ENCODE measurements around the gene SLC50A1. TPM values are rescaled to one million over a fixed set of nuclear protein-coding genes. Genes with fewer than 3 reads are reported as not detected.

SLC50A1 gene
- total RNA-seq, 1 experiment from 2014 or later: 39.0 TPM

DNA sequence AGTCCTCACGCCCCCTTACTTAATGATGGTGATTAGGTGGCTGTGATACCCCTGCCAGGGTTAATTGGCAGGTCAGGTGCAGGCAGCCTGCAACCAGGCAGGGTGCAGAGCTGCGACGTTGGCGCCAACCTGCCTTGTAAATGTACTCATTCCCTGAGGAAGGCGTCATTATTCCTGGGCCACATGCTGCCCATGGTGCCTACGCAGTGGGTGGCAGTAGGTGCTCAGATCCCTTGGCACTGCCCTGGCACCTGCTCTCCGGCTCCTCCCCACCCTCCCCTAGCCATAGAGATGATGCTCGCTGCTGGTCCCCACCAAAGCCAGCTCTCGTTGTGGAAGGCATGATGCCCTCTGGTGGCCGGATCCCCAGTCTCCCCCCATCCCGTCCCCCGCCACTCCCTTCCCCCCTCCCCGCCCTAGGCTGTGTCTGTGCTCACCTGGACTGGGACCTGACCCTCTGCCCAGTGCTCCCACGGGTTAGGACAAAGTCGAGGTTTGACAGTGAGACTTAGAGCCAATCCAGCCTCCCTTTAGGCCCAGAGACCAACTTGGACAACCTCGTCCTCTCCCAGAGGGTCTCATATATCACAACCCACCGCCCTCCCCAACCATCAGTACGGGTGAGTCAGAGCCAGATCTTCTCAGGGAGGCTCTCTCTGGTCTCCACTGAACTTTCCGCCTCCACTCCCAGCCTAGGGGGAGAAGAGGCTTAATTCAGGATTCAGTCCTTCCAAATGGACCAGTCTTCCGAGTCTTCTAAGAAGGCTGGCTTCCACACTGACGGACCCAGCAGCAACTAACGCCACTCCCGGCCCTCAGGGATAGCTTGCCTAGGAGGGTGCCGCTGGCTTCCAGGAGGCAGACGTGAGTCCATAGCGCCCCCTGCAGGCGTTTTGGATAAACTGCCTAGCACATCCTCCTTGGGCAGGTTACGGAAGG, 31.8 kb downstream of the SLC50A1 start:
- Mint-ChIP-seq H3K4me1 (peaks cover 24% of the 10 kb centered on the region), H3K9me3 (peaks cover 4% of the 10 kb centered on the region), H3K36me3 (peaks cover 16% of the 10 kb centered on the region), H3K4me3 (peak overlapping the region; percentile 89), H3K27ac (peak overlapping the region; percentile 90), H3K27me3 (ENCODE audit: low read depth) (no peaks in the 10 kb centered on the region; the same call in 1 of the 2 replicates)
- ATAC-seq (peak; percentile 75), DNase-seq (ENCODE audit: low spot score) (peak; percentile 95)
- ChIA-PET CTCF (interaction anchor here (0.6 to 12.2 kb wide), 60 partner anchors 8 to 608 kb away, joined by 3 to 605 read pairs (median 6); partner anchors contain the start of genes ADAM15, CKS1B, DPM3 and EFNA1), POLR2A (interaction anchor here (1.0 to 1.6 kb wide), 7 partner anchors 27 to 103 kb away, joined by 3 to 4 read pairs (median 3); no protein-coding TSS in a partner anchor)
- TF ChIP-seq, protein P1, sequence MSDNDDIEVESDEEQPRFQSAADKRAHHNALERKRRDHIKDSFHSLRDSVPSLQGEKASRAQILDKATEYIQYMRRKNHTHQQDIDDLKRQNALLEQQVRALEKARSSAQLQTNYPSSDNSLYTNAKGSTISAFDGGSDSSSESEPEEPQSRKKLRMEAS (CRISPR knock-in tag; IDR thresholded peaks at IDR 0.05): peak; percentile 33; the same call in 1 of the 2 replicates
- TF ChIP-seq FOXK1 (CRISPR knock-in tag; IDR thresholded peaks at IDR 0.05) (0 out of 2 replicates have a peak, but pooled peaks have one; percentile 9), ZNF416 (CRISPR knock-in tag; IDR thresholded peaks at IDR 0.05) (no peak), CREM (CRISPR knock-in tag; IDR thresholded peaks at IDR 0.05) (no peak), NFYB (CRISPR knock-in tag; conservative IDR thresholded peaks at IDR 0.05; ENCODE audit: low read depth) (no peak), SMAD3 (CRISPR knock-in tag; IDR thresholded peaks at IDR 0.05; ENCODE audit: borderline replicate concordance) (0 out of 2 replicates have a peak, but pooled peaks have one; percentile 45), KAT7 (CRISPR knock-in tag; IDR thresholded peaks at IDR 0.05; ENCODE audit: borderline replicate concordance) (no peak), ZNF263 (CRISPR knock-in tag; IDR thresholded peaks at IDR 0.05; ENCODE audit: low read depth) (no peak), SMAD4 (CRISPR knock-in tag; IDR thresholded peaks at IDR 0.05) (no peak)
- TF ChIP-seq, protein P2, sequence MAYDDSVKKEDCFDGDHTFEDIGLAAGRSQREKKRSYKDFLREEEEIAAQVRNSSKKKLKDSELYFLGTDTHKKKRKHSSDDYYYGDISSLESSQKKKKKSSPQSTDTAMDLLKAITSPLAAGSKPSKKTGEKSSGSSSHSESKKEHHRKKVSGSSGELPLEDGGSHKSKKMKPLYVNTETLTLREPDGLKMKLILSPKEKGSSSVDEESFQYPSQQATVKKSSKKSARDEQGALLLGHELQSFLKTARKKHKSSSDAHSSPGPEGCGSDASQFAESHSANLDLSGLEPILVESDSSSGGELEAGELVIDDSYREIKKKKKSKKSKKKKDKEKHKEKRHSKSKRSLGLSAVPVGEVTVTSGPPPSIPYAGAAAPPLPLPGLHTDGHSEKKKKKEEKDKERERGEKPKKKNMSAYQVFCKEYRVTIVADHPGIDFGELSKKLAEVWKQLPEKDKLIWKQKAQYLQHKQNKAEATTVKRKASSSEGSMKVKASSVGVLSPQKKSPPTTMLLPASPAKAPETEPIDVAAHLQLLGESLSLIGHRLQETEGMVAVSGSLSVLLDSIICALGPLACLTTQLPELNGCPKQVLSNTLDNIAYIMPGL (CRISPR knock-in tag; IDR thresholded peaks at IDR 0.05): peak; percentile 32; the same call in 1 of the 2 replicates
- TF ChIP-seq, protein P3, sequence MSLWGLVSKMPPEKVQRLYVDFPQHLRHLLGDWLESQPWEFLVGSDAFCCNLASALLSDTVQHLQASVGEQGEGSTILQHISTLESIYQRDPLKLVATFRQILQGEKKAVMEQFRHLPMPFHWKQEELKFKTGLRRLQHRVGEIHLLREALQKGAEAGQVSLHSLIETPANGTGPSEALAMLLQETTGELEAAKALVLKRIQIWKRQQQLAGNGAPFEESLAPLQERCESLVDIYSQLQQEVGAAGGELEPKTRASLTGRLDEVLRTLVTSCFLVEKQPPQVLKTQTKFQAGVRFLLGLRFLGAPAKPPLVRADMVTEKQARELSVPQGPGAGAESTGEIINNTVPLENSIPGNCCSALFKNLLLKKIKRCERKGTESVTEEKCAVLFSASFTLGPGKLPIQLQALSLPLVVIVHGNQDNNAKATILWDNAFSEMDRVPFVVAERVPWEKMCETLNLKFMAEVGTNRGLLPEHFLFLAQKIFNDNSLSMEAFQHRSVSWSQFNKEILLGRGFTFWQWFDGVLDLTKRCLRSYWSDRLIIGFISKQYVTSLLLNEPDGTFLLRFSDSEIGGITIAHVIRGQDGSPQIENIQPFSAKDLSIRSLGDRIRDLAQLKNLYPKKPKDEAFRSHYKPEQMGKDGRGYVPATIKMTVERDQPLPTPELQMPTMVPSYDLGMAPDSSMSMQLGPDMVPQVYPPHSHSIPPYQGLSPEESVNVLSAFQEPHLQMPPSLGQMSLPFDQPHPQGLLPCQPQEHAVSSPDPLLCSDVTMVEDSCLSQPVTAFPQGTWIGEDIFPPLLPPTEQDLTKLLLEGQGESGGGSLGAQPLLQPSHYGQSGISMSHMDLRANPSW (CRISPR knock-in tag; conservative IDR thresholded peaks at IDR 0.05; ENCODE audit: low read depth): no peak
- TF ChIP-seq, protein P4, sequence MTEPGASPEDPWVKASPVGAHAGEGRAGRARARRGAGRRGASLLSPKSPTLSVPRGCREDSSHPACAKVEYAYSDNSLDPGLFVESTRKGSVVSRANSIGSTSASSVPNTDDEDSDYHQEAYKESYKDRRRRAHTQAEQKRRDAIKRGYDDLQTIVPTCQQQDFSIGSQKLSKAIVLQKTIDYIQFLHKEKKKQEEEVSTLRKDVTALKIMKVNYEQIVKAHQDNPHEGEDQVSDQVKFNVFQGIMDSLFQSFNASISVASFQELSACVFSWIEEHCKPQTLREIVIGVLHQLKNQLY (CRISPR knock-in tag; IDR thresholded peaks at IDR 0.05): no peak
- TF ChIP-seq, protein P5, sequence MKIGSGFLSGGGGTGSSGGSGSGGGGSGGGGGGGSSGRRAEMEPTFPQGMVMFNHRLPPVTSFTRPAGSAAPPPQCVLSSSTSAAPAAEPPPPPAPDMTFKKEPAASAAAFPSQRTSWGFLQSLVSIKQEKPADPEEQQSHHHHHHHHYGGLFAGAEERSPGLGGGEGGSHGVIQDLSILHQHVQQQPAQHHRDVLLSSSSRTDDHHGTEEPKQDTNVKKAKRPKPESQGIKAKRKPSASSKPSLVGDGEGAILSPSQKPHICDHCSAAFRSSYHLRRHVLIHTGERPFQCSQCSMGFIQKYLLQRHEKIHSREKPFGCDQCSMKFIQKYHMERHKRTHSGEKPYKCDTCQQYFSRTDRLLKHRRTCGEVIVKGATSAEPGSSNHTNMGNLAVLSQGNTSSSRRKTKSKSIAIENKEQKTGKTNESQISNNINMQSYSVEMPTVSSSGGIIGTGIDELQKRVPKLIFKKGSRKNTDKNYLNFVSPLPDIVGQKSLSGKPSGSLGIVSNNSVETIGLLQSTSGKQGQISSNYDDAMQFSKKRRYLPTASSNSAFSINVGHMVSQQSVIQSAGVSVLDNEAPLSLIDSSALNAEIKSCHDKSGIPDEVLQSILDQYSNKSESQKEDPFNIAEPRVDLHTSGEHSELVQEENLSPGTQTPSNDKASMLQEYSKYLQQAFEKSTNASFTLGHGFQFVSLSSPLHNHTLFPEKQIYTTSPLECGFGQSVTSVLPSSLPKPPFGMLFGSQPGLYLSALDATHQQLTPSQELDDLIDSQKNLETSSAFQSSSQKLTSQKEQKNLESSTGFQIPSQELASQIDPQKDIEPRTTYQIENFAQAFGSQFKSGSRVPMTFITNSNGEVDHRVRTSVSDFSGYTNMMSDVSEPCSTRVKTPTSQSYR (CRISPR knock-in tag; IDR thresholded peaks at IDR 0.05): no peak
- TF ChIP-seq, protein P6, sequence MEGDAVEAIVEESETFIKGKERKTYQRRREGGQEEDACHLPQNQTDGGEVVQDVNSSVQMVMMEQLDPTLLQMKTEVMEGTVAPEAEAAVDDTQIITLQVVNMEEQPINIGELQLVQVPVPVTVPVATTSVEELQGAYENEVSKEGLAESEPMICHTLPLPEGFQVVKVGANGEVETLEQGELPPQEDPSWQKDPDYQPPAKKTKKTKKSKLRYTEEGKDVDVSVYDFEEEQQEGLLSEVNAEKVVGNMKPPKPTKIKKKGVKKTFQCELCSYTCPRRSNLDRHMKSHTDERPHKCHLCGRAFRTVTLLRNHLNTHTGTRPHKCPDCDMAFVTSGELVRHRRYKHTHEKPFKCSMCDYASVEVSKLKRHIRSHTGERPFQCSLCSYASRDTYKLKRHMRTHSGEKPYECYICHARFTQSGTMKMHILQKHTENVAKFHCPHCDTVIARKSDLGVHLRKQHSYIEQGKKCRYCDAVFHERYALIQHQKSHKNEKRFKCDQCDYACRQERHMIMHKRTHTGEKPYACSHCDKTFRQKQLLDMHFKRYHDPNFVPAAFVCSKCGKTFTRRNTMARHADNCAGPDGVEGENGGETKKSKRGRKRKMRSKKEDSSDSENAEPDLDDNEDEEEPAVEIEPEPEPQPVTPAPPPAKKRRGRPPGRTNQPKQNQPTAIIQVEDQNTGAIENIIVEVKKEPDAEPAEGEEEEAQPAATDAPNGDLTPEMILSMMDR (IDR thresholded peaks at IDR 0.05): peak; percentile 94
- TF ChIP-seq, protein P7, sequence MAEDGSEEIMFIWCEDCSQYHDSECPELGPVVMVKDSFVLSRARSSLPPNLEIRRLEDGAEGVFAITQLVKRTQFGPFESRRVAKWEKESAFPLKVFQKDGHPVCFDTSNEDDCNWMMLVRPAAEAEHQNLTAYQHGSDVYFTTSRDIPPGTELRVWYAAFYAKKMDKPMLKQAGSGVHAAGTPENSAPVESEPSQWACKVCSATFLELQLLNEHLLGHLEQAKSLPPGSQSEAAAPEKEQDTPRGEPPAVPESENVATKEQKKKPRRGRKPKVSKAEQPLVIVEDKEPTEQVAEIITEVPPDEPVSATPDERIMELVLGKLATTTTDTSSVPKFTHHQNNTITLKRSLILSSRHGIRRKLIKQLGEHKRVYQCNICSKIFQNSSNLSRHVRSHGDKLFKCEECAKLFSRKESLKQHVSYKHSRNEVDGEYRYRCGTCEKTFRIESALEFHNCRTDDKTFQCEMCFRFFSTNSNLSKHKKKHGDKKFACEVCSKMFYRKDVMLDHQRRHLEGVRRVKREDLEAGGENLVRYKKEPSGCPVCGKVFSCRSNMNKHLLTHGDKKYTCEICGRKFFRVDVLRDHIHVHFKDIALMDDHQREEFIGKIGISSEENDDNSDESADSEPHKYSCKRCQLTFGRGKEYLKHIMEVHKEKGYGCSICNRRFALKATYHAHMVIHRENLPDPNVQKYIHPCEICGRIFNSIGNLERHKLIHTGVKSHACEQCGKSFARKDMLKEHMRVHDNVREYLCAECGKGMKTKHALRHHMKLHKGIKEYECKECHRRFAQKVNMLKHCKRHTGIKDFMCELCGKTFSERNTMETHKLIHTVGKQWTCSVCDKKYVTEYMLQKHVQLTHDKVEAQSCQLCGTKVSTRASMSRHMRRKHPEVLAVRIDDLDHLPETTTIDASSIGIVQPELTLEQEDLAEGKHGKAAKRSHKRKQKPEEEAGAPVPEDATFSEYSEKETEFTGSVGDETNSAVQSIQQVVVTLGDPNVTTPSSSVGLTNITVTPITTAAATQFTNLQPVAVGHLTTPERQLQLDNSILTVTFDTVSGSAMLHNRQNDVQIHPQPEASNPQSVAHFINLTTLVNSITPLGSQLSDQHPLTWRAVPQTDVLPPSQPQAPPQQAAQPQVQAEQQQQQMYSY (CRISPR knock-in tag; IDR thresholded peaks at IDR 0.05): no peak

Measured in WTC11 (cell line).